ENCODE data around the gene EPHA5. TPM values are rescaled to one million over a fixed set of nuclear protein-coding genes. Genes with fewer than 3 reads are reported as not detected.
A peak's percentile ranks its signal among the peaks of the same experiment; 100 is the strongest.

Gene EPHA5
- polyA plus RNA-seq, 1 donor (not counting 4 experiments of a cell fraction or from before 2014, with no cell fraction given): not detected

GRCh38 chr4:65420036-65420435 lies 250.3 kb downstream of the EPHA5 start:
- no peaks in the 10 kb centered on the region for H3K27me3 ChIP-seq (ENCODE audit: control insufficient read depth, extremely low read depth, insufficient read depth, low read length)
- H3K4me1 ChIP-seq (ENCODE audit: control insufficient read depth, extremely low read depth, insufficient read depth, low read length): no peaks in the 10 kb centered on the region
- H4K20me1 ChIP-seq (ENCODE audit: control insufficient read depth, extremely low read depth, insufficient read depth, low read length): no peaks in the 10 kb centered on the region
- H2AFZ ChIP-seq (ENCODE audit: control insufficient read depth, low read length): no peak overlapping the region
- dilution Hi-C loops (cut with MboI; ENCODE audit: extremely low pct_ligation_motif_present, low sequenced_read_pairs): no loop called here
- TF ChIP-seq, protein P1, sequence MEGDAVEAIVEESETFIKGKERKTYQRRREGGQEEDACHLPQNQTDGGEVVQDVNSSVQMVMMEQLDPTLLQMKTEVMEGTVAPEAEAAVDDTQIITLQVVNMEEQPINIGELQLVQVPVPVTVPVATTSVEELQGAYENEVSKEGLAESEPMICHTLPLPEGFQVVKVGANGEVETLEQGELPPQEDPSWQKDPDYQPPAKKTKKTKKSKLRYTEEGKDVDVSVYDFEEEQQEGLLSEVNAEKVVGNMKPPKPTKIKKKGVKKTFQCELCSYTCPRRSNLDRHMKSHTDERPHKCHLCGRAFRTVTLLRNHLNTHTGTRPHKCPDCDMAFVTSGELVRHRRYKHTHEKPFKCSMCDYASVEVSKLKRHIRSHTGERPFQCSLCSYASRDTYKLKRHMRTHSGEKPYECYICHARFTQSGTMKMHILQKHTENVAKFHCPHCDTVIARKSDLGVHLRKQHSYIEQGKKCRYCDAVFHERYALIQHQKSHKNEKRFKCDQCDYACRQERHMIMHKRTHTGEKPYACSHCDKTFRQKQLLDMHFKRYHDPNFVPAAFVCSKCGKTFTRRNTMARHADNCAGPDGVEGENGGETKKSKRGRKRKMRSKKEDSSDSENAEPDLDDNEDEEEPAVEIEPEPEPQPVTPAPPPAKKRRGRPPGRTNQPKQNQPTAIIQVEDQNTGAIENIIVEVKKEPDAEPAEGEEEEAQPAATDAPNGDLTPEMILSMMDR (optimal IDR thresholded peaks at IDR 0.05 in 1 of 3, IDR thresholded peaks at IDR 0.05 in 1 of 3, conservative IDR thresholded peaks at IDR 0.05 in 1 of 3; ENCODE audit: extremely low read depth in 1 of 3, insufficient read depth in 2 of 3, low read length in 3 of 3): no peak
- no peak for TF ChIP-seq EZH2 (IDR thresholded peaks at IDR 0.05; ENCODE audit: low read length)
- H3K4me2 ChIP-seq (ENCODE audit: control insufficient read depth, extremely low read depth, insufficient read depth, low read depth, low read length): no peak overlapping the region
- H3K79me2 ChIP-seq (ENCODE audit: control insufficient read depth, insufficient read depth, low read length): no peaks in the 10 kb centered on the region
- H3K9me1 ChIP-seq (ENCODE audit: control insufficient read depth, extremely low read depth, insufficient read depth, low read length): no peaks in the 10 kb centered on the region
- no peak overlapping the region for H3K9ac ChIP-seq (ENCODE audit: control insufficient read depth, extremely low read depth, insufficient read depth, low read length)
- no peaks in the 10 kb centered on the region for H3K9me3 ChIP-seq (ENCODE audit: control insufficient read depth, low read depth, low read length)
- no peak overlapping the region for H3K27ac ChIP-seq (ENCODE audit: control insufficient read depth, insufficient read depth, low read length)
- no peak for FAIRE-seq
- no peak overlapping the region for H3K4me3 ChIP-seq (ENCODE audit: control insufficient read depth in 2 of 3, extremely low read depth in 1 of 3, insufficient read depth in 2 of 3, low read depth in 1 of 3, low read length in 3 of 3)
- H3K36me3 ChIP-seq (ENCODE audit: control insufficient read depth in 2 of 2, extremely low read depth in 1 of 2, insufficient read depth in 2 of 2, low read length in 2 of 2): no peaks in the 10 kb centered on the region
- no peak for DNase-seq (ENCODE audit: low read depth, low spot score)

- no peak for DNase-seq (ENCODE audit: low read depth, low spot score)
- Histone ChIP-seq H3K9me1 (ENCODE audit: control insufficient read depth, extremely low read depth, insufficient read depth, low read length) (no peaks in the 10 kb centered on the region), H3K4me1 (ENCODE audit: control insufficient read depth, extremely low read depth, insufficient read depth, low read length) (no peaks in the 10 kb centered on the region), H2AFZ (ENCODE audit: control insufficient read depth, low read length) (peak overlapping the region; percentile 71), H3K27ac (ENCODE audit: control insufficient read depth, insufficient read depth, low read length) (no peak overlapping the region), H3K36me3 (ENCODE audit: control insufficient read depth in 2 of 2, extremely low read depth in 1 of 2, insufficient read depth in 2 of 2, low read length in 2 of 2) (no peaks in the 10 kb centered on the region), H3K27me3 (ENCODE audit: control insufficient read depth, extremely low read depth, insufficient read depth, low read length) (no peaks in the 10 kb centered on the region), H3K4me2 (ENCODE audit: control insufficient read depth, extremely low read depth, insufficient read depth, low read depth, low read length) (no peak overlapping the region), H4K20me1 (ENCODE audit: control insufficient read depth, extremely low read depth, insufficient read depth, low read length) (no peaks in the 10 kb centered on the region), H3K79me2 (ENCODE audit: control insufficient read depth, insufficient read depth, low read length) (no peaks in the 10 kb centered on the region), H3K9me3 (ENCODE audit: control insufficient read depth, low read depth, low read length) (no peaks in the 10 kb centered on the region), H3K4me3 (ENCODE audit: control insufficient read depth in 2 of 3, extremely low read depth in 1 of 3, insufficient read depth in 2 of 3, low read depth in 1 of 3, low read length in 3 of 3) (no peak overlapping the region), H3K9ac (ENCODE audit: control insufficient read depth, extremely low read depth, insufficient read depth, low read length) (no peak overlapping the region)
- dilution Hi-C loops (cut with MboI; ENCODE audit: extremely low pct_ligation_motif_present, low sequenced_read_pairs): no loop called here
- TF ChIP-seq EZH2 (IDR thresholded peaks at IDR 0.05; ENCODE audit: low read length): no peak
- TF ChIP-seq, protein P1 (optimal IDR thresholded peaks at IDR 0.05 in 1 of 3, IDR thresholded peaks at IDR 0.05 in 1 of 3, conservative IDR thresholded peaks at IDR 0.05 in 1 of 3; ENCODE audit: extremely low read depth in 1 of 3, insufficient read depth in 2 of 3, low read length in 3 of 3): no peak
- FAIRE-seq: no peak
These were observed 253.4 kb downstream of the EPHA5 start for GRCh38 chr4:65416891-65417290.

Measured in keratinocyte (primary cell).